ENCODE measurements around the gene IPO4.
"Not testable (repeated sequence)": the region's sequence is repeated elsewhere in the genome, so short reads cannot be mapped to it uniquely, and the experiment has no call there.

The IPO4 gene

GRCh38 chr14:24204163-24205146, 15.8 kb upstream of the IPO4 start:
- no peak overlapping the region for H3K4me3 ChIP-seq (replicated peaks; ENCODE audit: low read depth, low read length)
- no peak for DNase-seq (ENCODE audit: low read depth)

GRCh38 chr14:24203249-24203886, 14.8 kb upstream of the IPO4 start:
- DNase-seq (ENCODE audit: low read depth); H3K4me3 ChIP-seq (replicated peaks; ENCODE audit: low read depth, low read length): not testable (repeated sequence)

More at GRCh38 chr14:24204163-24205146, 15.8 kb upstream of the IPO4 start:
- TF ChIP-seq CTCF (IDR thresholded peaks at IDR 0.05; ENCODE audit: low read length, missing control alignments): no peak

- H3K4me3 ChIP-seq (replicated peaks; ENCODE audit: low read depth, low read length); DNase-seq (ENCODE audit: low read depth): not testable (repeated sequence)
Measured at GRCh38 chr14:24202538-24202937, 13.9 kb upstream of the IPO4 start.

- no peak for DNase-seq (ENCODE audit: low read depth)
- TF ChIP-seq CTCF (IDR thresholded peaks at IDR 0.05; ENCODE audit: low read length, missing control alignments): no peak
- no peak overlapping the region for H3K4me3 ChIP-seq (replicated peaks; ENCODE audit: low read depth, low read length)
Measured at GRCh38 chr14:24198814-24199524, 10.4 kb upstream of the IPO4 start.

GRCh38 chr14:24197056-24197450, 8.4 kb upstream of the IPO4 start:
- no peak for TF ChIP-seq CTCF (IDR thresholded peaks at IDR 0.05; ENCODE audit: low read length, missing control alignments)
- H3K4me3 ChIP-seq (replicated peaks; ENCODE audit: low read depth, low read length): no peak overlapping the region
- no peak for DNase-seq (ENCODE audit: low read depth)

- no peak for TF ChIP-seq CTCF (IDR thresholded peaks at IDR 0.05; ENCODE audit: low read length, missing control alignments)
- peak; percentile 15 for DNase-seq (ENCODE audit: low read depth)
- peak overlapping the region; percentile 88 for H3K4me3 ChIP-seq (replicated peaks; ENCODE audit: low read depth, low read length)
Measured at GRCh38 chr14:24196071-24197055, 7.7 kb upstream of the IPO4 start.

Data from fibroblast of pulmonary artery (primary cell).